WI38 (cell line): Measurements from ENCODE around the gene GP1BA.
"Not testable (repeated sequence)": the region's sequence is repeated elsewhere in the genome, so short reads cannot be mapped to it uniquely, and the experiment has no call there.

Source experiments
- H3K4me3 ChIP-seq: 2 replicates; pipeline ENCODE4 v1.5.1; 2011; ENCODE audit warnings: low read depth, mild to moderate bottlenecking, control low read depth, low read length
- CTCF ChIP-seq: IDR thresholded peaks from 2 replicates; pipeline ENCODE4 v1.5.1; 2012; ENCODE audit warnings: low read depth, mild to moderate bottlenecking, control low read depth, low read length

The GP1BA gene

GRCh38 chr17:4902540-4902939, 29.5 kb upstream of the GP1BA start:
- no peak overlapping the region for H3K4me3 ChIP-seq
- TF ChIP-seq CTCF = no peak

GRCh38 chr17:4903051-4903818, 28.8 kb upstream of the GP1BA start, which contains the start of gene CHRNE:
CHRNE (minus strand) TSS chr17:4903098; CDS start chr17:4903063, 35 bp downstream.
- peak; percentile 53 for TF ChIP-seq CTCF
- H3K4me3 ChIP-seq = no peak within 1 kb of the TSS

- H3K4me3 ChIP-seq = not testable (repeated sequence)
Measured at GRCh38 chr17:4906642-4907041, 25.4 kb upstream of the GP1BA start.

- TF ChIP-seq CTCF = no peak
- H3K4me3 ChIP-seq = no peak overlapping the region
Measured at GRCh38 chr17:4908301-4908700, 23.8 kb upstream of the GP1BA start.

- no peak overlapping the region for H3K4me3 ChIP-seq
- peak; percentile 75 for TF ChIP-seq CTCF
Measured at GRCh38 chr17:4908711-4909496, 23.2 kb upstream of the GP1BA start.

- no peak for TF ChIP-seq CTCF
Measured at GRCh38 chr17:4913994-4914393, 18.1 kb upstream of the GP1BA start.

GRCh38 chr17:4914551-4914950, 17.5 kb upstream of the GP1BA start:
- H3K4me3 ChIP-seq = not testable (repeated sequence)

More at GRCh38 chr17:4913994-4914393, 18.1 kb upstream of the GP1BA start:
- H3K4me3 ChIP-seq = no peak overlapping the region

GRCh38 chr17:4919511-4920047, 12.5 kb upstream of the GP1BA start:
- TF ChIP-seq CTCF = no peak
- no peak overlapping the region for H3K4me3 ChIP-seq
